Endothelial cell (in vitro differentiated cells): ENCODE measurements around the gene LRCOL1. TPM values are rescaled to one million over a fixed set of nuclear protein-coding genes. Genes with fewer than 3 reads are reported as not detected.

ENCODE experiments used
- DNase-seq: peaks from one replicate; pipeline ENCODE4 v3.0.0; 2021; ENCODE audit warnings: low spot score
- H3K27ac Mint-ChIP-seq: one replicate; pipeline ENCODE4 v1.8.0; 2021; ENCODE audit warnings: mixed read lengths, inconsistent platforms; ENCODE audit not compliant: unreplicated experiment
- H3K27me3 Mint-ChIP-seq: one replicate; pipeline ENCODE4 v1.8.0; 2021; ENCODE audit warnings: mild to moderate bottlenecking, moderate library complexity, mixed read lengths, inconsistent platforms; ENCODE audit not compliant: unreplicated experiment
- H3K36me3 Mint-ChIP-seq: one replicate; pipeline ENCODE4 v1.8.0; 2021; ENCODE audit warnings: mild to moderate bottlenecking, low read depth, mixed read lengths, inconsistent platforms; ENCODE audit not compliant: unreplicated experiment
- H3K4me1 Mint-ChIP-seq: one replicate; pipeline ENCODE4 v1.8.0; 2021; ENCODE audit warnings: mild to moderate bottlenecking, mixed read lengths, inconsistent platforms; ENCODE audit not compliant: unreplicated experiment
- H3K4me3 Mint-ChIP-seq: one replicate; pipeline ENCODE4 v1.8.0; 2021; ENCODE audit warnings: mild to moderate bottlenecking, mixed read lengths, inconsistent platforms; ENCODE audit not compliant: unreplicated experiment
- H3K9me3 Mint-ChIP-seq: one replicate; pipeline ENCODE4 v1.8.0; 2021; ENCODE audit warnings: mixed read lengths, inconsistent platforms; ENCODE audit not compliant: unreplicated experiment
- CTCF ChIP-seq: fragments of 200-600 bp; sonication (generic); IDR thresholded peaks from one replicate; pipeline ENCODE4 v1.5.0; 2021; ENCODE audit warnings: antibody characterized with exemption; ENCODE audit not compliant: unreplicated experiment
- total RNA-seq: library from RNA; stranded (reverse); fragmentation: NEBNext Ultra II Directional; extraction: Animal tissue kit (Norgen Biotek cat#: 25700); gene quantifications from one replicate; pipeline ENCODE4 v1.2.1, GENCODE V29; 2021; ENCODE audit not compliant: unreplicated experiment

The LRCOL1 gene
- total RNA-seq, 1 donor from 2014 or later, result not detected

GRCh38 chr12:132657004-132657727, 46.8 kb upstream of the LRCOL1 start:
- Mint-ChIP-seq H3K36me3 (peaks cover 46% of the 10 kb centered on the region), H3K4me3 (peak overlapping the region; percentile 58), H3K4me1 (peaks cover 43% of the 10 kb centered on the region), H3K9me3 (no peaks in the 10 kb centered on the region), H3K27ac (no peak overlapping the region), H3K27me3 (peaks cover 7% of the 10 kb centered on the region)
- no peak for DNase-seq
- TF ChIP-seq CTCF, result no peak

GRCh38 chr12:132653567-132654290, 43.3 kb upstream of the LRCOL1 start:
- no peaks in the 10 kb centered on the region for H3K27me3 Mint-ChIP-seq
- H3K36me3 Mint-ChIP-seq, result peaks cover 31% of the 10 kb centered on the region
- no peak for DNase-seq
- no peaks in the 10 kb centered on the region for H3K9me3 Mint-ChIP-seq
- peak overlapping the region; percentile 44 for H3K27ac Mint-ChIP-seq
- peaks cover 12% of the 10 kb centered on the region for H3K4me1 Mint-ChIP-seq
- TF ChIP-seq CTCF, result no peak
- no peak overlapping the region for H3K4me3 Mint-ChIP-seq

GRCh38 chr12:132651444-132652100, 41.2 kb upstream of the LRCOL1 start:
- peak overlapping the region; percentile 35 for H3K4me3 Mint-ChIP-seq
- peak overlapping the region; percentile 48 for H3K27ac Mint-ChIP-seq
- no peak for TF ChIP-seq CTCF
- H3K36me3 Mint-ChIP-seq, result peaks cover 35% of the 10 kb centered on the region
- no peaks in the 10 kb centered on the region for H3K27me3 Mint-ChIP-seq
- H3K4me1 Mint-ChIP-seq, result peaks cover 2% of the 10 kb centered on the region
- no peak for DNase-seq
- no peaks in the 10 kb centered on the region for H3K9me3 Mint-ChIP-seq

- peaks cover 2% of the 10 kb centered on the region for H3K27me3 Mint-ChIP-seq
- no peak for DNase-seq
- peaks cover 2% of the 10 kb centered on the region for H3K4me1 Mint-ChIP-seq
- no peak overlapping the region for H3K4me3 Mint-ChIP-seq
- no peak for TF ChIP-seq CTCF
- peaks cover 33% of the 10 kb centered on the region for H3K36me3 Mint-ChIP-seq
- H3K27ac Mint-ChIP-seq, result no peak overlapping the region
- H3K9me3 Mint-ChIP-seq, result no peaks in the 10 kb centered on the region
These were observed 39.0 kb upstream of the LRCOL1 start for GRCh38 chr12:132649226-132649945.
